GM18517 (cell line): ENCODE measurements around the gene SH3GL2.
A peak's percentile ranks its signal among the peaks of the same experiment; 100 is the strongest.

ENCODE experiments used
- ATAC-seq: cut with Tn5 transposase; IDR thresholded peaks from one replicate; pipeline ENCODE4 v1.9.1; 2021; ENCODE audit warnings: mild to moderate bottlenecking, moderate library complexity; ENCODE audit not compliant: unreplicated experiment

SH3GL2 gene

GRCh38 chr9:17578911-17579793 is at the start of gene SH3GL2:
Gene SH3GL2 (plus strand): TSS chr9:17579066.
- no peak for ATAC-seq

- ATAC-seq = peak; percentile 85
These were observed 47.1 kb upstream of the SH3GL2 start for GRCh38 chr9:17531642-17532254.

- no peak for ATAC-seq
These were observed 46.4 kb upstream of the SH3GL2 start for GRCh38 chr9:17532461-17532860.

GRCh38 chr9:17535176-17535575 is 43.7 kb upstream of the SH3GL2 start:
- no peak for ATAC-seq

GRCh38 chr9:17536027-17536426 is 42.8 kb upstream of the SH3GL2 start:
- no peak for ATAC-seq

GRCh38 chr9:17551023-17551422 is 27.8 kb upstream of the SH3GL2 start:
- no peak for ATAC-seq

- no peak for ATAC-seq
These were observed 23.4 kb upstream of the SH3GL2 start for GRCh38 chr9:17555362-17556054.

- ATAC-seq = no peak
These were observed 22.6 kb upstream of the SH3GL2 start for GRCh38 chr9:17556255-17556654.

- no peak for ATAC-seq
These were observed 21.9 kb upstream of the SH3GL2 start for GRCh38 chr9:17556935-17557334.

- no peak for ATAC-seq
These were observed 7.0 kb upstream of the SH3GL2 start for GRCh38 chr9:17571825-17572224.

GRCh38 chr9:17574342-17574741 is 4.5 kb upstream of the SH3GL2 start:
- ATAC-seq = no peak

- ATAC-seq = no peak
These were observed 322 bp upstream of the SH3GL2 start for GRCh38 chr9:17578577-17578910.

- ATAC-seq = no peak
These were observed 1.3 kb downstream of the SH3GL2 start for GRCh38 chr9:17580119-17580518.

GRCh38 chr9:17587113-17587512 is 8.2 kb downstream of the SH3GL2 start:
- no peak for ATAC-seq

- no peak for ATAC-seq
These were observed 9.5 kb downstream of the SH3GL2 start for GRCh38 chr9:17588395-17588794.

- no peak for ATAC-seq
These were observed 10.1 kb downstream of the SH3GL2 start for GRCh38 chr9:17588941-17589340.

GRCh38 chr9:17589771-17590170 is 10.9 kb downstream of the SH3GL2 start:
- ATAC-seq = no peak

- no peak for ATAC-seq
These were observed 16.1 kb downstream of the SH3GL2 start for GRCh38 chr9:17594961-17595360.

- ATAC-seq = no peak
These were observed 19.1 kb downstream of the SH3GL2 start for GRCh38 chr9:17597977-17598376.

GRCh38 chr9:17600962-17601593 is 22.2 kb downstream of the SH3GL2 start:
- ATAC-seq = no peak

GRCh38 chr9:17604556-17604955 is 25.7 kb downstream of the SH3GL2 start:
- ATAC-seq = no peak
